HCT116 (cell line): ENCODE measurements around the gene SERTAD3.

Experiments used
- ATF3 ChIP-seq: IDR thresholded peaks from 2 replicates; pipeline ENCODE4 v1.6.1; 2012
- CTCF ChIP-seq, 3 experiments: fragments of 200-600 bp in 1 of 3; sonication (generic) in 1 of 3; IDR thresholded peaks in 2 of 3; conservative IDR thresholded peaks in 1 of 3; 2 replicates each; pipeline ENCODE4 v1.5.1; 2012 to 2017; ENCODE audit warnings: low read depth in 2 of 3, low read length in 2 of 3, antibody characterized with exemption in 1 of 3, borderline replicate concordance in 1 of 3, control low read depth in 1 of 3, mild to moderate bottlenecking in 1 of 3, mixed read lengths in 1 of 3, mixed run types in 1 of 3, moderate library complexity in 1 of 3; ENCODE audit not compliant: insufficient read depth in 1 of 3
- ELF1 ChIP-seq: IDR thresholded peaks from 2 replicates; pipeline ENCODE4 v1.6.1; 2012; ENCODE audit warnings: low read depth, borderline replicate concordance
- EZH2 ChIP-seq: fragments of 200-600 bp; sonication (generic); IDR thresholded peaks from 2 replicates; pipeline ENCODE4 v1.6.1; 2017; ENCODE audit warnings: antibody characterized with exemption, mixed run types
- FOSL1 ChIP-seq: IDR thresholded peaks from 2 replicates; pipeline ENCODE4 v1.6.1; 2012; ENCODE audit warnings: low read depth
- POLR2A ChIP-seq: IDR thresholded peaks from 2 replicates; pipeline ENCODE4 v1.7.0; 2011; ENCODE audit warnings: borderline replicate concordance; ENCODE audit not compliant: insufficient read depth, insufficient read length; ENCODE audit errors: extremely low read depth
- POLR2AphosphoS5 ChIP-seq: IDR thresholded peaks from 2 replicates; pipeline ENCODE4 v1.6.1; 2011; ENCODE audit warnings: mild to moderate bottlenecking, low read depth, low read length, moderate library complexity
- RAD21 ChIP-seq: IDR thresholded peaks from 2 replicates; pipeline ENCODE4 v1.6.1; 2012; ENCODE audit warnings: low read depth, mild to moderate bottlenecking
- REST ChIP-seq: IDR thresholded peaks from 2 replicates; pipeline ENCODE4 v1.6.1; 2012; ENCODE audit warnings: low read depth
- SIN3A ChIP-seq: IDR thresholded peaks from 2 replicates; pipeline ENCODE4 v1.6.1; 2012; ENCODE audit warnings: low read depth
- TCF7L2 ChIP-seq: IDR thresholded peaks from 2 replicates; pipeline ENCODE4 v1.7.0; 2011; ENCODE audit warnings: borderline replicate concordance, inconsistent platforms; ENCODE audit not compliant: insufficient read depth, insufficient read length; ENCODE audit errors: extremely low read depth
- ZBTB33 ChIP-seq: IDR thresholded peaks from 2 replicates; pipeline ENCODE4 v1.6.1; 2011; ENCODE audit warnings: mild to moderate bottlenecking, low read length, moderate library complexity; ENCODE audit not compliant: insufficient replicate concordance; ENCODE audit errors: extremely low read depth
- ZFX ChIP-seq: fragments of 450-650 bp; IDR thresholded peaks from 2 replicates; pipeline ENCODE4 v1.6.1; 2017

- no peak for TF ChIP-seq CTCF (IDR thresholded peaks at IDR 0.05 in 2 of 3, conservative IDR thresholded peaks at IDR 0.05 in 1 of 3; ENCODE audit: borderline replicate concordance in 1 of 3, insufficient read depth in 1 of 3, low read depth in 2 of 3, low read length in 2 of 3)
- no peak for TF ChIP-seq REST
- no peak for TF ChIP-seq POLR2A
- no peak for TF ChIP-seq ELF1
- no peak for TF ChIP-seq TCF7L2
- no peak for TF ChIP-seq ZBTB33
- no peak for TF ChIP-seq ATF3
- no peak for TF ChIP-seq RAD21
- TF ChIP-seq FOSL1 = no peak
- TF ChIP-seq POLR2AphosphoS5 = no peak
- TF ChIP-seq ZFX = no peak
- TF ChIP-seq SIN3A = no peak
- TF ChIP-seq EZH2 = no peak
These were observed 13.9 kb upstream of the SERTAD3 start for GRCh38 chr19:40457953-40458596.
